ENCODE results near the gene CFAP300.

The CFAP300 gene

GRCh38 chr11:102119997-102120396 is 72.8 kb downstream of the CFAP300 start:
- in situ Hi-C loops (cut with MboI; ENCODE audit: low sequenced_read_pairs) = no loop called here

GRCh38 chr11:102120437-102120973 is 73.3 kb downstream of the CFAP300 start:
- in situ Hi-C loops (cut with MboI; ENCODE audit: low sequenced_read_pairs) = no loop called here

- in situ Hi-C loops (cut with MboI; ENCODE audit: low sequenced_read_pairs) = no loop called here
Observed at GRCh38 chr11:102121329-102121728, 74.1 kb downstream of the CFAP300 start.

Data from HL-60/S4 treated with phorbol 12-myristate 13-acetate at 8.2 ng/mL for 4 days and 3 days (cell line).